Endothelial cell of umbilical vein (primary cell): ENCODE measurements around the gene SLC46A3. TPM values are rescaled to one million over a fixed set of nuclear protein-coding genes. Genes with fewer than 3 reads are reported as not detected.
A peak's percentile ranks its signal among the peaks of the same experiment; 100 is the strongest.

ENCODE experiments used
- BruUV-seq: library from RNA; stranded (reverse); fragments of 400-500 nt; replicated peaks from 2 replicates; lab custom pipeline; 2021; lab: Mats Ljungman, UMichigan
- CTCF ChIA-PET: fragments of 300-600, 350-600 bp; sonication (Branson Sonifier 250); formaldehyde crosslinking; loops from one replicate; lab custom pipeline; 2021; ENCODE audit warnings: antibody characterized with exemption, inconsistent platforms; lab: Charles Lee
- POLR2A ChIA-PET: fragments of 300-600, 350-600 bp; sonication (Branson Sonifier 250); formaldehyde crosslinking; loops from one replicate; lab custom pipeline; 2021; ENCODE audit warnings: antibody characterized with exemption, inconsistent platforms; lab: Charles Lee
- DNase-seq: peaks from one replicate; pipeline ENCODE4 v3.0.0-alpha.2; 2011; ENCODE audit warnings: low read depth, low spot score
- FAIRE-seq: peaks from 2 replicates; lab custom pipeline; 2011; peaks lifted over from hg19 to GRCh38; lab: Jason Lieb, UNC
- H2AFZ ChIP-seq: 2 replicates; pipeline ENCODE4 v1.6.0; 2012; ENCODE audit warnings: low read depth, low read length, control low read depth, inconsistent platforms
- H3K27ac ChIP-seq: 2 replicates; pipeline ENCODE4 v1.5.1; 2011; ENCODE audit warnings: low read depth, mild to moderate bottlenecking, control low read depth, low read length, moderate library complexity; ENCODE audit not compliant: insufficient read depth
- H3K27me3 ChIP-seq, 2 experiments: 2 replicates each; pipeline versions ENCODE4 v1.6.0 to v1.6.1; 2011; ENCODE audit warnings: low read length in 2 of 2, mixed read lengths in 1 of 2; ENCODE audit not compliant: control insufficient read depth in 2 of 2, insufficient read depth in 2 of 2
- H3K36me3 ChIP-seq, 2 experiments: 2 replicates in 1 of 2; 3 replicates in 1 of 2; pipeline ENCODE4 v1.5.1; 2011; ENCODE audit warnings: low read length in 2 of 2, mild to moderate bottlenecking in 1 of 2, moderate library complexity in 1 of 2; ENCODE audit not compliant: control insufficient read depth in 2 of 2, insufficient read depth in 2 of 2; ENCODE audit errors: extremely low read depth in 1 of 2
- H3K4me1 ChIP-seq: 3 replicates; pipeline ENCODE4 v1.5.1; 2011; ENCODE audit warnings: mild to moderate bottlenecking, low read length; ENCODE audit not compliant: control insufficient read depth, insufficient read depth; ENCODE audit errors: extremely low read depth
- H3K4me2 ChIP-seq: 2 replicates; pipeline ENCODE4 v1.6.1; 2011; ENCODE audit warnings: low read length, control low read depth, mixed read lengths; ENCODE audit not compliant: insufficient read depth
- H3K4me3 ChIP-seq, 3 experiments: fragments of 200-600 bp in 1 of 3; sonication (generic), shearing (Covaris generic) in 1 of 3; replicated peaks in 1 of 3; 2 replicates each; pipeline ENCODE4 v1.5.1; 2011 to 2016; ENCODE audit warnings: control low read depth in 3 of 3, low read length in 3 of 3, mild to moderate bottlenecking in 2 of 3, inconsistent platforms in 1 of 3, low read depth in 1 of 3, moderate library complexity in 1 of 3; ENCODE audit not compliant: insufficient read depth in 1 of 3
- H3K79me2 ChIP-seq: 2 replicates; pipeline ENCODE4 v1.6.0; 2012; ENCODE audit warnings: low read length, inconsistent platforms; ENCODE audit not compliant: control insufficient read depth, insufficient read depth
- H3K9ac ChIP-seq: replicated peaks from 2 replicates; pipeline ENCODE3; 2011; ENCODE audit warnings: low read length, control low read depth; ENCODE audit not compliant: insufficient read depth; ENCODE audit errors: extremely low read depth
- H3K9me1 ChIP-seq: replicated peaks from 3 replicates; pipeline ENCODE4 v1.6.0; 2011; ENCODE audit warnings: mild to moderate bottlenecking, low read length; ENCODE audit not compliant: control insufficient read depth, insufficient read depth; ENCODE audit errors: extremely low read depth
- H3K9me3 ChIP-seq: replicated peaks from 2 replicates; pipeline ENCODE4 v1.5.1; 2012; ENCODE audit warnings: low read length, inconsistent platforms; ENCODE audit not compliant: control insufficient read depth, insufficient read depth
- H4K20me1 ChIP-seq: replicated peaks from 2 replicates; pipeline ENCODE3; 2011; ENCODE audit warnings: mild to moderate bottlenecking, low read length; ENCODE audit not compliant: control insufficient read depth, insufficient read depth; ENCODE audit errors: extremely low read depth
- EZH2 ChIP-seq: IDR thresholded peaks from 2 replicates; pipeline ENCODE4 v1.6.1; 2012; ENCODE audit warnings: borderline replicate concordance, low read depth, mild to moderate bottlenecking, moderate library complexity, low read length, inconsistent platforms; ENCODE audit not compliant: severe bottlenecking
- FOS ChIP-seq: IDR thresholded peaks from 2 replicates; pipeline ENCODE4 v1.6.1; 2011; ENCODE audit warnings: mild to moderate bottlenecking, low read length, moderate library complexity, borderline replicate concordance; ENCODE audit not compliant: insufficient read depth
- GATA2 ChIP-seq: IDR thresholded peaks from 2 replicates; pipeline ENCODE4 v1.7.0; 2011; ENCODE audit warnings: low read depth, mild to moderate bottlenecking, moderate library complexity, mixed read lengths, low read length; ENCODE audit not compliant: insufficient read length, insufficient read depth
- JUN ChIP-seq: IDR thresholded peaks from 2 replicates; pipeline ENCODE4 v1.6.1; 2011; ENCODE audit warnings: borderline replicate concordance, low read depth; ENCODE audit not compliant: insufficient read length, insufficient read depth
- MYC ChIP-seq: IDR thresholded peaks from one replicate; pipeline ENCODE4 v1.6.1; 2011; ENCODE audit warnings: mild to moderate bottlenecking, low read depth, low read length
- POLR2A ChIP-seq: IDR thresholded peaks from 2 replicates; pipeline ENCODE4 v1.6.1; 2012; ENCODE audit warnings: low read depth, mild to moderate bottlenecking, control low read depth, low read length
- POLR2AphosphoS5 ChIP-seq: IDR thresholded peaks from 2 replicates; pipeline ENCODE4 v1.6.1; 2012; ENCODE audit warnings: low read depth, mild to moderate bottlenecking, control low read depth, low read length, moderate library complexity; ENCODE audit not compliant: insufficient read depth
- dilution Hi-C: fragments of 300-500 bp; cut with MboI; formaldehyde crosslinking; loops from one replicate; pipeline ENCODE4 v1.15.0; 2019; ENCODE audit warnings: low sequenced_read_pairs; ENCODE audit not compliant: extremely low pct_ligation_motif_present
- intact Hi-C: fragments of 100-400 bp; cut with micrococcal nuclease; formaldehyde crosslinking; loops from one replicate; pipeline ENCODE4 v1.10.0; 2022
- polyA plus RNA-seq, 4 experiments: library from polyadenylated mRNA; depleted of rRNA in 3 of 4; stranded (reverse) in 3 of 4; unstranded in 1 of 4; fragments of >200 nt; gene quantifications; 2 replicates each; pipeline versions ENCODE4 v1.2.1 to v1.2.3, GENCODE V29; 2011 to 2012; ENCODE audit warnings: missing spikeins in 1 of 4
- total RNA-seq: library from RNA; stranded (reverse); gene quantifications from 2 replicates; pipeline ENCODE4 v1.2.3, GENCODE V29; 2021
- TF ChIP-seq, protein P1 (sequence below), 2 donors: IDR thresholded peaks; 1 replicate in 1 of 2; 2 replicates in 1 of 2; pipeline ENCODE4 v1.5.1; 2011; ENCODE audit warnings: low read length in 2 of 2, mild to moderate bottlenecking in 2 of 2, moderate library complexity in 2 of 2, control low read depth in 1 of 2, inconsistent platforms in 1 of 2, low read depth in 1 of 2; ENCODE audit not compliant: insufficient read depth in 1 of 2; ENCODE audit errors: extremely low read depth in 1 of 2
- TF ChIP-seq, protein P2 (sequence below): IDR thresholded peaks from 2 replicates; pipeline ENCODE4 v1.6.1; 2011; ENCODE audit not compliant: insufficient read depth, insufficient read length

Gene SLC46A3
- total and polyA plus RNA-seq, 2 donors (not counting 3 experiments of a cell fraction or from before 2014, with no cell fraction given), result 2.0 to 2.1 TPM

DNA sequence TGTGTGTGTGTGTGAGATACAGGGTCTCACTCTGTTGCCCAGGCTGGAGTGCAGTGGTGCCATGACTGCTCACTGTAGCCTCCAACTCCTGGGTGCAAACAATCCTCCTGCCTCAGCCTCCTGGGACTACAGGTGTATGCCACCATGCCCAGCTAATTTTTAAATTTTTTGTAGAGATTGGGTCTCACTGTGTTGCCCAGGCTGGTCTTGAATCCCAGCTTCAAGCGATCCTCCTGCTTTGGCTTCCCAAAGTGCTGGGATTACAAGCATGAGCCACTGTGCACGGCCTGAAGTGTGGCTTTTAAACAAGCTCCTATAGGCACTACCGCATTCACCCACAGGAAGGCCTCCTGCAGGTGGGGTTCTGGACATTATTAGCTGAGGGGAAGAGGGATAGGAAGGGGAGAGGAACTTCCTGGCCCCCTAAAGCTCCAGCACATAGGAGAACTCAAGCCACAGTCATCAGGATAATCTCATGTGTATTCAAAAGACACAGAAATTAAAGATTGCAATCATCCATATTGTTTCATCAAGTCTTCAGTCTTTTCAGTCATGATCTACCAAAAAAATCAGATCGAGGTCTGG, 24.8 kb upstream of the SLC46A3 start:
- intact Hi-C loops (loop anchor here (1.0 kb wide), 1 partner anchor 24 kb away; no protein-coding TSS in a partner anchor), dilution Hi-C loops (no loop called here)
- H3K79me2 ChIP-seq, result no peaks in the 10 kb centered on the region
- peaks cover 11% of the 10 kb centered on the region for H3K4me1 ChIP-seq
- H3K27ac ChIP-seq, result peak overlapping the region; percentile 39
- peak overlapping the region; percentile 16 for H3K4me2 ChIP-seq
- H3K36me3 ChIP-seq, result no peaks in the 10 kb centered on the region
- no peak overlapping the region for H3K4me3 ChIP-seq
- no peaks in the 10 kb centered on the region for H4K20me1 ChIP-seq
- DNase-seq, result no peak
- CTCF ChIA-PET, result interaction anchor here (0.7 to 1.4 kb wide), 4 partner anchors 10 to 53 kb away, joined by 3 to 7 read pairs (median 6); partner anchors contain the start of gene SLC46A3
- BruUV-seq, result no TSS peak
- no peaks in the 10 kb centered on the region for H3K9me3 ChIP-seq
- POLR2A ChIA-PET, result no interaction called here
- FAIRE-seq, result no peak
- TF ChIP-seq, protein P1, sequence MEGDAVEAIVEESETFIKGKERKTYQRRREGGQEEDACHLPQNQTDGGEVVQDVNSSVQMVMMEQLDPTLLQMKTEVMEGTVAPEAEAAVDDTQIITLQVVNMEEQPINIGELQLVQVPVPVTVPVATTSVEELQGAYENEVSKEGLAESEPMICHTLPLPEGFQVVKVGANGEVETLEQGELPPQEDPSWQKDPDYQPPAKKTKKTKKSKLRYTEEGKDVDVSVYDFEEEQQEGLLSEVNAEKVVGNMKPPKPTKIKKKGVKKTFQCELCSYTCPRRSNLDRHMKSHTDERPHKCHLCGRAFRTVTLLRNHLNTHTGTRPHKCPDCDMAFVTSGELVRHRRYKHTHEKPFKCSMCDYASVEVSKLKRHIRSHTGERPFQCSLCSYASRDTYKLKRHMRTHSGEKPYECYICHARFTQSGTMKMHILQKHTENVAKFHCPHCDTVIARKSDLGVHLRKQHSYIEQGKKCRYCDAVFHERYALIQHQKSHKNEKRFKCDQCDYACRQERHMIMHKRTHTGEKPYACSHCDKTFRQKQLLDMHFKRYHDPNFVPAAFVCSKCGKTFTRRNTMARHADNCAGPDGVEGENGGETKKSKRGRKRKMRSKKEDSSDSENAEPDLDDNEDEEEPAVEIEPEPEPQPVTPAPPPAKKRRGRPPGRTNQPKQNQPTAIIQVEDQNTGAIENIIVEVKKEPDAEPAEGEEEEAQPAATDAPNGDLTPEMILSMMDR (IDR thresholded peaks at IDR 0.05; ENCODE audit: extremely low read depth in 1 of 2, insufficient read depth in 1 of 2, low read depth in 1 of 2, low read length in 2 of 2), result no peak
- TF ChIP-seq POLR2AphosphoS5 (no peak), POLR2A (no peak), GATA2 (no peak), FOS (no peak), EZH2 (no peak), MYC (no peak), JUN (no peak)
- TF ChIP-seq, protein P2, sequence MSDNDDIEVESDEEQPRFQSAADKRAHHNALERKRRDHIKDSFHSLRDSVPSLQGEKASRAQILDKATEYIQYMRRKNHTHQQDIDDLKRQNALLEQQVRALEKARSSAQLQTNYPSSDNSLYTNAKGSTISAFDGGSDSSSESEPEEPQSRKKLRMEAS, result no peak
- H3K27me3 ChIP-seq, result peaks cover 10 to 31% of the 10 kb centered on the region in 2 experiments
- no peak overlapping the region for H3K9ac ChIP-seq
- no peaks in the 10 kb centered on the region for H3K9me1 ChIP-seq
- no peak overlapping the region for H2AFZ ChIP-seq
